ENCODE results near the gene H2BK1.

H2BK1 gene

GRCh38 chr7:151172273-151173141 is 37.8 kb downstream of the H2BK1 start:
- no peak overlapping the region for H3K27ac ChIP-seq (ENCODE audit: insufficient read depth, low read length, poor library complexity, severe bottlenecking)
- H3K4me1 ChIP-seq (ENCODE audit: control insufficient read depth, insufficient read depth, low read length, poor library complexity, severe bottlenecking): no peaks in the 10 kb centered on the region
- no peak overlapping the region for H3K4me3 ChIP-seq (ENCODE audit: insufficient read depth, low read depth, low read length, poor library complexity, severe bottlenecking)
- peaks cover 14% of the 10 kb centered on the region for H3K27me3 ChIP-seq (replicated peaks; ENCODE audit: control insufficient read depth, insufficient read depth, low read length, poor library complexity, severe bottlenecking)
- no peaks in the 10 kb centered on the region for H3K36me3 ChIP-seq (ENCODE audit: control insufficient read depth, insufficient read depth, low read length)
- DNase-seq: peak; percentile 52 to 74 (median 71)
- no peaks in the 10 kb centered on the region for H3K9me3 ChIP-seq (ENCODE audit: control insufficient read depth, low read length)

DNA sequence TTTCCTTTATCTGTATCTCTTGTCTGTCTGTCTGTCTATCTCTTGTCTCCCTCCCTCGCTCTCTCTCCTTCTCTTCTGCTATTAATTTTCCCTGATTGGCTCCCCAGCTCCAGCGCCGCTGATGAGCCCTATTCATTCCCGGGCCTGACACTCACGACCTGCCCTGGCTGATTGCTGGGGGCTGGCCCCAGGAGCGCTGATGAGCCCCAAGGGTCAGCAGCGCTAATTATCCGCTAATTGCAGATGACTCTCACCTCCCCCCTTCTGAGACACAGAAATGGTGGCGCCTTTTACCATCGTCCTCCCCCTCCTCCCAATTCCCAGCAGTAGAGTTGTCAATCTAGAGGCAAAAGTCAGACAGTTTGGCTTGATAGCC is 41.5 kb downstream of the H2BK1 start:
- Histone ChIP-seq H3K27me3 (replicated peaks; ENCODE audit: control insufficient read depth, insufficient read depth, low read length, poor library complexity, severe bottlenecking) (peaks cover 33% of the 10 kb centered on the region), H3K9me3 (ENCODE audit: control insufficient read depth, low read length) (no peaks in the 10 kb centered on the region)
- no peak for DNase-seq

GRCh38 chr7:151168003-151168786 is 42.1 kb downstream of the H2BK1 start:
- peak; percentile 27 to 39 (median 33) for DNase-seq
- no peak overlapping the region for H3K27ac ChIP-seq (ENCODE audit: insufficient read depth, low read length, poor library complexity, severe bottlenecking)
- peaks cover 33% of the 10 kb centered on the region for H3K27me3 ChIP-seq (replicated peaks; ENCODE audit: control insufficient read depth, insufficient read depth, low read length, poor library complexity, severe bottlenecking)
- peak overlapping the region; percentile 55 for H3K4me3 ChIP-seq (ENCODE audit: insufficient read depth, low read depth, low read length, poor library complexity, severe bottlenecking)
- H3K4me1 ChIP-seq (ENCODE audit: control insufficient read depth, insufficient read depth, low read length, poor library complexity, severe bottlenecking): peaks cover 8% of the 10 kb centered on the region
- H3K36me3 ChIP-seq (ENCODE audit: control insufficient read depth, insufficient read depth, low read length): no peaks in the 10 kb centered on the region
- no peaks in the 10 kb centered on the region for H3K9me3 ChIP-seq (ENCODE audit: control insufficient read depth, low read length)

More for the DNA sequence above, 41.5 kb downstream of the H2BK1 start:
- Histone ChIP-seq H3K4me1 (ENCODE audit: control insufficient read depth, insufficient read depth, low read length, poor library complexity, severe bottlenecking) (peaks cover 8% of the 10 kb centered on the region), H3K4me3 (ENCODE audit: insufficient read depth, low read depth, low read length, poor library complexity, severe bottlenecking) (no peak overlapping the region), H3K36me3 (ENCODE audit: control insufficient read depth, insufficient read depth, low read length) (no peaks in the 10 kb centered on the region), H3K27ac (ENCODE audit: insufficient read depth, low read length, poor library complexity, severe bottlenecking) (no peak overlapping the region)

DNA sequence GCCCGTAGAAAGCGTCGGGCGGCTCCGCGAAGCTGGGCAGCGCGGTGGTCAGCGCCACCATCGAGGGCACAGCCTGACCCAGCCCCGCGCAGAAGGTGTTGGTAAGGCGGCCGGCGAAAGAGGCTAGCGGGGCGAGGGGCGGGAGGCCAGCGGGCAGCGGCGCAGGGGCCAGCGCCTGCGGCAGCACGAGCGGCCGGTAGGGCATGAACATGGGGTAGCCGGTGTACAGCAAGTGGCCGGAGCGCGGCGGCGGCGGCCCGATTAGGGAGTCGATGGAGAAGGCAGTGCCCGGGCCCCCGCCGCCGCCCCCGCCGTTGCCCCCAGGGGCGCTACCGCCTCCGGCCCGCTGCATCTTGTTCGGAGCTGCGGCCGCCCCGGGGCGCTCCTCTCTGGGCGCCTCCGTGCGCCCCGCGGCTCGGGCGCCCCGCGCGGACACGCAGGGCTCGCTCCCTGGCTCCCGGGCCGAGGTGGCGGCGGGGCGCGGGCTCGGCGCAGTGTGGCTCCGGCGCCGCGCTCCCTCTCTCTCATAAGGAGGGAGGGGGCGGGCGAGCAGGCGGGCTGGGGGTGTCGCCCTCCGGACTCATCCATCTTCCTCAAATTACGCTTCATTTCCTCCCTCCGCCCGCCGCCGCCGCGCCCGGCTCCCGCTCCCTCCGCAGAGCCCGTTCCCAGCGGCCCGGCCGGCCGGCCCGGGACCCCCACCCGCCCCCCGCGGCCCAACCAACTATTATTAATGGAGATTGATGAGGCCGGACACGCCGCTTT is 42.9 kb downstream of the H2BK1 start, which contains the start of gene GBX1:
Gene GBX1 (minus strand): TSS at position 498 of the 765 bp plus-strand sequence. CDS start 146 bp downstream, at position 352.
- Histone ChIP-seq H3K27me3 (replicated peaks; ENCODE audit: control insufficient read depth, insufficient read depth, low read length, poor library complexity, severe bottlenecking) (peaks cover 33% of the 10 kb centered on the region), H3K4me1 (ENCODE audit: control insufficient read depth, insufficient read depth, low read length, poor library complexity, severe bottlenecking) (peaks cover 8% of the 10 kb centered on the region), H3K27ac (ENCODE audit: insufficient read depth, low read length, poor library complexity, severe bottlenecking) (no peak within 1 kb of the TSS), H3K9me3 (ENCODE audit: control insufficient read depth, low read length) (no peaks in the 10 kb centered on the region), H3K36me3 (ENCODE audit: control insufficient read depth, insufficient read depth, low read length) (no peaks in the 10 kb centered on the region), H3K4me3 (ENCODE audit: insufficient read depth, low read depth, low read length, poor library complexity, severe bottlenecking) (peak within 1 kb of the TSS; percentile 55)
- no peak for DNase-seq

DNA sequence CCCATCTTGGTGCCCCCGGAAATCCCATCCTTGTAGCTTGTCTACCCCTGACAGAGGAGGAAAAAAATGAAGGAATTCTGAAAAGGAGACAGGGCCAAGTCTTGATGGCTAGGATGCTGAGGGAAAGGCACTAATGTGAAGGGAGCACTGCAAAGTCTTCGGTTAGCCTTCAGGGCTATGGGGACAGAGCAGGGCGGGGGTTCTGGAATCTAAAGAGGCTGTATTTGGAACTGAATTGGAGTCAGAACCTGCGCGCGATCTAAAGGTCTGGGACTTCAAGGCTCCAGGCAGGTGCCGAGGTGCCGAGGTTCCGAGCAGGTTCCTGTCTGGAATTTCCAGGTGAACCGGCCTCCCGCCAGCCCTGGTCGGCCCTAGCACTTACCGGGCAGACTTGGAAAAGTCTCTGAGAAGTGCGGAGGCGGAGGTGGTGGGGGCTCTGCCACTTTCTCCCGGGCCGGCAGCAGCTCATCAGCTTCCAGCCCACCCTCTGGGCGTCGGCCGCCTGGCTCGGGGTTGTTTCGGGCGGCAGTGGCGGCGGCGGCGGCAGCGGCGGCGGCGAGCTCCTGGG is 43.6 kb downstream of the H2BK1 start:
- Histone ChIP-seq H3K4me3 (ENCODE audit: insufficient read depth, low read depth, low read length, poor library complexity, severe bottlenecking) (peak overlapping the region; percentile 42), H3K27me3 (replicated peaks; ENCODE audit: control insufficient read depth, insufficient read depth, low read length, poor library complexity, severe bottlenecking) (peaks cover 33% of the 10 kb centered on the region), H3K36me3 (ENCODE audit: control insufficient read depth, insufficient read depth, low read length) (no peaks in the 10 kb centered on the region), H3K27ac (ENCODE audit: insufficient read depth, low read length, poor library complexity, severe bottlenecking) (no peak overlapping the region), H3K4me1 (ENCODE audit: control insufficient read depth, insufficient read depth, low read length, poor library complexity, severe bottlenecking) (peaks cover 8% of the 10 kb centered on the region), H3K9me3 (ENCODE audit: control insufficient read depth, low read length) (no peaks in the 10 kb centered on the region)
- no peak for DNase-seq

DNA sequence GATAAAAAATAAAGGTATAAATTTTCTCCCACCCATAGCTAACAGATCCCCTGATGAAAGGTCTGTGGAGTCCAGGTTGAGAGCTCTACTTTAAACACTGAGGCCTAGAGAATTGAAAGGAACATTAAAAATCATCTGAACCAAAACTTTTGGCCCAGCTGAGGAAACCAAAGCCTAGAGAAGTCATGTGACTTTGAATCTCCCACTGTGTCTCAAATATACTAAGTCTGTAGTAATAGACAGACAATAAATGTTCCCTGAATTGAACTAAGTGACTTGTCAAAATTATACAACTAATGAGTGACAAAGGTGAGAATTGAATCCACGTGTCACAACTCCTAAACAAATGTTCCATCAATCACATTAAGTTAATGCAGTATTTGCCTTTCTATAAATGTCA is 48.5 kb downstream of the H2BK1 start:
- Histone ChIP-seq H3K27me3 (replicated peaks; ENCODE audit: control insufficient read depth, insufficient read depth, low read length, poor library complexity, severe bottlenecking) (peaks cover 14% of the 10 kb centered on the region), H3K4me1 (ENCODE audit: control insufficient read depth, insufficient read depth, low read length, poor library complexity, severe bottlenecking) (peaks cover 3% of the 10 kb centered on the region), H3K27ac (ENCODE audit: insufficient read depth, low read length, poor library complexity, severe bottlenecking) (no peak overlapping the region), H3K9me3 (ENCODE audit: control insufficient read depth, low read length) (no peaks in the 10 kb centered on the region), H3K36me3 (ENCODE audit: control insufficient read depth, insufficient read depth, low read length) (no peaks in the 10 kb centered on the region), H3K4me3 (ENCODE audit: insufficient read depth, low read depth, low read length, poor library complexity, severe bottlenecking) (no peak overlapping the region)
- DNase-seq: no peak
